Astrocyte (in vitro differentiated cells and primary cell): ENCODE data around the gene VAPA. TPM values are rescaled to one million over a fixed set of nuclear protein-coding genes. Genes with fewer than 3 reads are reported as not detected.

Source experiments
- DNase-seq: peaks from one replicate; pipeline ENCODE4 v3.0.0-alpha.2; 2010; ENCODE audit warnings: low read depth
- FAIRE-seq: peaks from 2 replicates; lab custom pipeline; 2011; peaks lifted over from hg19 to GRCh38; lab: Jason Lieb, UNC
- H2AFZ ChIP-seq: 2 replicates; pipeline ENCODE4 v1.6.0; 2012; ENCODE audit warnings: low read depth, low read length, inconsistent platforms
- H3K27ac ChIP-seq: 2 replicates; pipeline ENCODE4 v1.5.1; 2011; ENCODE audit warnings: low read depth, low read length, inconsistent platforms
- H3K27me3 ChIP-seq: 2 replicates; pipeline ENCODE4 v1.6.0; 2011; ENCODE audit warnings: low read length, inconsistent platforms; ENCODE audit not compliant: insufficient read depth
- H3K36me3 ChIP-seq: 2 replicates; pipeline ENCODE4 v1.5.1; 2011; ENCODE audit warnings: low read length, inconsistent platforms; ENCODE audit not compliant: insufficient read depth
- H3K4me1 ChIP-seq: 2 replicates; pipeline ENCODE4 v1.5.1; 2011; ENCODE audit warnings: low read length, inconsistent platforms; ENCODE audit not compliant: insufficient read depth
- H3K4me2 ChIP-seq: 2 replicates; pipeline ENCODE4 v1.6.0; 2012; ENCODE audit warnings: low read length, inconsistent platforms
- H3K4me3 ChIP-seq: 2 replicates; pipeline ENCODE4 v1.5.1; 2011; ENCODE audit warnings: low read depth, mild to moderate bottlenecking, low read length, inconsistent platforms; ENCODE audit not compliant: insufficient read depth
- H3K79me2 ChIP-seq: 2 replicates; pipeline ENCODE4 v1.6.0; 2012; ENCODE audit warnings: mild to moderate bottlenecking, low read length, inconsistent platforms; ENCODE audit not compliant: insufficient read depth
- H3K9ac ChIP-seq: 2 replicates; pipeline ENCODE4 v1.6.0; 2012; ENCODE audit warnings: mild to moderate bottlenecking, low read length, inconsistent platforms
- H3K9me3 ChIP-seq: 2 replicates; pipeline ENCODE4 v1.5.1; 2012; ENCODE audit warnings: low read depth, mild to moderate bottlenecking, low read length, inconsistent platforms; ENCODE audit not compliant: insufficient read depth
- H4K20me1 ChIP-seq: 2 replicates; pipeline ENCODE4 v1.6.0; 2012; ENCODE audit warnings: low read length, inconsistent platforms; ENCODE audit not compliant: insufficient read depth
- H3K27ac Mint-ChIP-seq: one replicate; pipeline ENCODE4 v1.8.0; 2021; ENCODE audit warnings: mild to moderate bottlenecking, mixed read lengths; ENCODE audit not compliant: unreplicated experiment
- H3K27me3 Mint-ChIP-seq: one replicate; pipeline ENCODE4 v1.8.0; 2021; ENCODE audit warnings: low read depth, mixed read lengths; ENCODE audit not compliant: unreplicated experiment
- H3K36me3 Mint-ChIP-seq: one replicate; pipeline ENCODE4 v1.8.0; 2021; ENCODE audit warnings: low read depth, mixed read lengths; ENCODE audit not compliant: unreplicated experiment
- H3K4me1 Mint-ChIP-seq: one replicate; pipeline ENCODE4 v1.8.0; 2021; ENCODE audit warnings: low read depth, mixed read lengths; ENCODE audit not compliant: unreplicated experiment
- H3K4me3 Mint-ChIP-seq: one replicate; pipeline ENCODE4 v1.8.0; 2021; ENCODE audit warnings: mild to moderate bottlenecking, moderate library complexity, mixed read lengths; ENCODE audit not compliant: unreplicated experiment
- H3K9me3 Mint-ChIP-seq: one replicate; pipeline ENCODE4 v1.8.0; 2021; ENCODE audit warnings: mild to moderate bottlenecking, mixed read lengths; ENCODE audit not compliant: unreplicated experiment
- EZH2 ChIP-seq: IDR thresholded peaks from 2 replicates; pipeline ENCODE4 v1.6.1; 2012; ENCODE audit warnings: mild to moderate bottlenecking, low read length, inconsistent platforms; ENCODE audit not compliant: insufficient read depth
- total RNA-seq: library from RNA; stranded (reverse); gene quantifications from 2 replicates; pipeline ENCODE4 v1.2.1, GENCODE V29; 2021
- TF ChIP-seq, protein P1 (sequence below): IDR thresholded peaks from 2 replicates; pipeline ENCODE4 v1.5.1; 2011; ENCODE audit warnings: low read depth, mild to moderate bottlenecking, inconsistent platforms, low read length, moderate library complexity; ENCODE audit not compliant: insufficient read depth

Gene VAPA
- total RNA-seq, 1 donor from 2014 or later = 181 TPM

DNA sequence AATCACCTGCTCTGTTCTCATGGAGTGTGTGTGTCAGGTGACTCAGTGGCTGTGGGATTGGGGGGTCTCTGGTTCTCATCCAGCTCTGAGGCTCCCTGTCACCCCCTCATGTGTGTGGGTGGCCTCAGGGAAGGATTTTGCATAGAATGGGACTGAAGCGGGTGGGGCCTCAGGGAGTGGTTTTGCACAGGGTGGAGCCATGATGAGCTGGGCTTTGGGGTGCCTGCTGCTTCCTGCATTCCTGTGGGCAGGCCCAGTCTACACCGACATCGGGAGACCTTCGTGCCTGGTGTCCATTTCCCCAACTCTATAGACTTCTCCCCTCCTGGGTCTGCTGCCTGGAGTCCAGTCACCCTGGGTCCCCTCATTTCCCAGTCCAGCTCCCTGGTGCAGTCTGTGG lies 59.7 kb downstream of the VAPA start:
- TF ChIP-seq, protein P1, sequence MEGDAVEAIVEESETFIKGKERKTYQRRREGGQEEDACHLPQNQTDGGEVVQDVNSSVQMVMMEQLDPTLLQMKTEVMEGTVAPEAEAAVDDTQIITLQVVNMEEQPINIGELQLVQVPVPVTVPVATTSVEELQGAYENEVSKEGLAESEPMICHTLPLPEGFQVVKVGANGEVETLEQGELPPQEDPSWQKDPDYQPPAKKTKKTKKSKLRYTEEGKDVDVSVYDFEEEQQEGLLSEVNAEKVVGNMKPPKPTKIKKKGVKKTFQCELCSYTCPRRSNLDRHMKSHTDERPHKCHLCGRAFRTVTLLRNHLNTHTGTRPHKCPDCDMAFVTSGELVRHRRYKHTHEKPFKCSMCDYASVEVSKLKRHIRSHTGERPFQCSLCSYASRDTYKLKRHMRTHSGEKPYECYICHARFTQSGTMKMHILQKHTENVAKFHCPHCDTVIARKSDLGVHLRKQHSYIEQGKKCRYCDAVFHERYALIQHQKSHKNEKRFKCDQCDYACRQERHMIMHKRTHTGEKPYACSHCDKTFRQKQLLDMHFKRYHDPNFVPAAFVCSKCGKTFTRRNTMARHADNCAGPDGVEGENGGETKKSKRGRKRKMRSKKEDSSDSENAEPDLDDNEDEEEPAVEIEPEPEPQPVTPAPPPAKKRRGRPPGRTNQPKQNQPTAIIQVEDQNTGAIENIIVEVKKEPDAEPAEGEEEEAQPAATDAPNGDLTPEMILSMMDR = no peak
- TF ChIP-seq EZH2 = no peak

DNA sequence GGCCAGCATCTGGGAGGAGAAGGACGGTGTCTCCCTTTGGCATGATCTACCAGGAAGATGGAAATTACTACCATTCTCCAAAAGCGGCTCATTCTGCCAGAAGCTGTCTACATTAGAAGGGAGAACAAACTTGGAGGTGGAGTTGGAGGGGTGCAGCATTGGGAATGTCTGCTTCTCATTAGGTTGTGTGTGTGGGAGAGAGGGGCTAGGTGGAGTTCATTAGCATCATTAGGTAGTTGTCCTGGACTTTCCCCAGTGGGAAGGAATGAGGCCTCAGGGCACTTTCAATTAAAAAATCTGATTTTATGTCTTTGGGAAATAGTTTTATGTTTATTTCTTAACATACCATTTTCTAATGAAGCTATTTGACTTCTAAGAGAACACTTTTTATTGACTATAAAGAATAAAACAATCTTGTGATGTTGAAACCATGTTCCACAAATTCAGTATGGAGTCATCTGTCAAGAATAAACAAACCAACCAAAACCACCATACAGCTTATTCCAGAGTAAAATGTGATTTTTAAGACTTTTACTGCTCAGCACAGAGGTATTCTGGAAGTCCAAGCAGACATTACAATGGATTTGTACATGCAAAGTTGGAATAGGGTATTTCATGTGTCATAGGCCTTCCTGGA lies 60.6 kb downstream of the VAPA start:
- no peaks in the 10 kb centered on the region for H4K20me1 ChIP-seq
- FAIRE-seq = no peak
- H3K4me3 Mint-ChIP-seq = no peak overlapping the region
- no peaks in the 10 kb centered on the region for H3K9me3 ChIP-seq
- H3K4me1 ChIP-seq = no peaks in the 10 kb centered on the region
- H3K27ac Mint-ChIP-seq = no peak overlapping the region
- peaks cover 10% of the 10 kb centered on the region for H3K4me1 Mint-ChIP-seq
- no peak overlapping the region for H3K9ac ChIP-seq
- no peak for DNase-seq
- H3K9me3 Mint-ChIP-seq = peaks cover 30% of the 10 kb centered on the region
- H3K27me3 ChIP-seq = no peaks in the 10 kb centered on the region
- H3K4me2 ChIP-seq = no peak overlapping the region
- H3K27ac ChIP-seq = no peak overlapping the region
- H3K4me3 ChIP-seq = no peak overlapping the region
- H3K36me3 Mint-ChIP-seq = peaks cover 7% of the 10 kb centered on the region
- H3K36me3 ChIP-seq = no peaks in the 10 kb centered on the region
- no peaks in the 10 kb centered on the region for H3K27me3 Mint-ChIP-seq
- no peak for TF ChIP-seq EZH2
- TF ChIP-seq, protein P1 = no peak
- H2AFZ ChIP-seq = no peak overlapping the region
- H3K79me2 ChIP-seq = no peaks in the 10 kb centered on the region

More for the DNA sequence above, 59.7 kb downstream of the VAPA start:
- Histone ChIP-seq H3K36me3 (no peaks in the 10 kb centered on the region), H2AFZ (no peak overlapping the region), H3K4me2 (no peak overlapping the region), H4K20me1 (no peaks in the 10 kb centered on the region), H3K4me1 (no peaks in the 10 kb centered on the region), H3K9me3 (no peaks in the 10 kb centered on the region), H3K9ac (no peak overlapping the region), H3K79me2 (no peaks in the 10 kb centered on the region), H3K27ac (no peak overlapping the region), H3K27me3 (no peaks in the 10 kb centered on the region), H3K4me3 (no peak overlapping the region)
- H3K4me3 Mint-ChIP-seq = no peak overlapping the region
- no peak for FAIRE-seq
- H3K9me3 Mint-ChIP-seq = peaks cover 23% of the 10 kb centered on the region
- no peak overlapping the region for H3K27ac Mint-ChIP-seq
- no peak for DNase-seq
- no peaks in the 10 kb centered on the region for H3K27me3 Mint-ChIP-seq
- peaks cover 18% of the 10 kb centered on the region for H3K4me1 Mint-ChIP-seq
- H3K36me3 Mint-ChIP-seq = peaks cover 7% of the 10 kb centered on the region

DNA sequence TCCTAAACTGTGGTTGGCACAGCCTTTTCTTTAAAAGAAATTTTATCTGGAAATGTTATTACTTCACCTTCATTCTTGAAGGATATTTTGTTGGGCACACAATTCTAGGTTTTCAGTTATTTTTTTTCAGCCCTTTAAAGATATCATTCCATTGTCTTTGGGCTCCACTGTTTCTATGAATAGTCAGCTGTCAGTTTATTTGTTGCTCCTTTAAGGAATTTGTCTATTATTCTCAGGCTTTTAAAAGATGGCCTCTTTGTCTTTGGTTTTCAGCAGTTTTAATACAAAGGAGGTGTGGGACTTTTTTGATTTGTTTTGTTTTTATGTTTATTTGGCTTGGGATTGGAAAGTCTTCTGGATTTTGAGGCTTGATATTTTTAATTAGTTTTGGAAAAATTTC lies 61.8 kb downstream of the VAPA start:
- Mint-ChIP-seq H3K27me3 (peaks cover 2% of the 10 kb centered on the region), H3K9me3 (peaks cover 35% of the 10 kb centered on the region), H3K4me3 (no peak overlapping the region), H3K4me1 (peaks cover 5% of the 10 kb centered on the region), H3K36me3 (peaks cover 7% of the 10 kb centered on the region), H3K27ac (no peak overlapping the region)
- no peak for DNase-seq
- Histone ChIP-seq H3K9me3 (no peaks in the 10 kb centered on the region), H4K20me1 (no peaks in the 10 kb centered on the region), H3K79me2 (no peaks in the 10 kb centered on the region), H3K4me3 (no peak overlapping the region), H3K36me3 (no peaks in the 10 kb centered on the region), H3K4me2 (no peak overlapping the region), H3K27ac (no peak overlapping the region), H3K9ac (no peak overlapping the region), H3K27me3 (no peaks in the 10 kb centered on the region), H3K4me1 (no peaks in the 10 kb centered on the region), H2AFZ (no peak overlapping the region)
- no peak for FAIRE-seq
- TF ChIP-seq, protein P1 = no peak
- TF ChIP-seq EZH2 = no peak
